Gastrocnemius medialis (tissue), 4 donors: ENCODE measurements around the gene ZNF654.

Source experiments
- CTCF ChIP-seq, 5 experiments: fragments of 450-650 bp in 3 of 5; fragments of 200-600 bp in 2 of 5; sonication (generic) in 2 of 5; IDR thresholded peaks in 4 of 5; conservative IDR thresholded peaks in 1 of 5; 1 replicate in 4 of 5; 2 replicates in 1 of 5; pipeline ENCODE4 v1.5.1; 2016 to 2019; ENCODE audit warnings: antibody characterized with exemption in 5 of 5, mild to moderate bottlenecking in 3 of 5, moderate library complexity in 3 of 5
- POLR2A ChIP-seq, 2 donors: fragments of 450-650 bp; IDR thresholded peaks; one replicate each; pipeline ENCODE4 v1.6.1; 2017; ENCODE audit warnings: antibody characterized with exemption in 2 of 2, mild to moderate bottlenecking in 2 of 2, moderate library complexity in 2 of 2

GRCh38 chr3:88061746-88062145 lies 2.7 kb downstream of the ZNF654 start:
- TF ChIP-seq CTCF (IDR thresholded peaks at IDR 0.05 in 4 of 5, conservative IDR thresholded peaks at IDR 0.05 in 1 of 5) (no peak), POLR2A (IDR thresholded peaks at IDR 0.05) (no peak)
